Progenitor cell of endocrine pancreas (in vitro differentiated cells): ENCODE data around the gene MOGAT2. TPM values are rescaled to one million over a fixed set of nuclear protein-coding genes. Genes with fewer than 3 reads are reported as not detected.

Source experiments
- DNase-seq: peaks from one replicate; pipeline ENCODE4 v3.0.0; 2021; ENCODE audit warnings: low spot score; ENCODE audit not compliant: unreplicated experiment
- H3K27ac Mint-ChIP-seq: 2 replicates; pipeline ENCODE4 v1.8.0; 2021; ENCODE audit warnings: mild to moderate bottlenecking, moderate library complexity, mixed read lengths
- H3K27me3 Mint-ChIP-seq: 2 replicates; pipeline ENCODE4 v1.8.0; 2021; ENCODE audit warnings: mixed read lengths
- H3K36me3 Mint-ChIP-seq: 2 replicates; pipeline ENCODE4 v1.8.0; 2022; ENCODE audit warnings: mixed read lengths; ENCODE audit not compliant: insufficient read depth
- H3K4me1 Mint-ChIP-seq: 2 replicates; pipeline ENCODE4 v1.8.0; 2021; ENCODE audit warnings: low read depth, mixed read lengths
- H3K4me3 Mint-ChIP-seq: 2 replicates; pipeline ENCODE4 v1.8.0; 2021; ENCODE audit warnings: low read depth, mild to moderate bottlenecking, moderate library complexity, mixed read lengths
- H3K9me3 Mint-ChIP-seq: 2 replicates; pipeline ENCODE4 v1.8.0; 2021; ENCODE audit warnings: low read depth, mixed read lengths
- total RNA-seq: library from RNA; stranded (reverse); gene quantifications from 2 replicates; pipeline ENCODE4 v1.2.1, GENCODE V29; 2021
- TF ChIP-seq, protein P1 (sequence below): fragments of 200-600 bp; sonication (generic); IDR thresholded peaks from one replicate; pipeline ENCODE4 v1.5.0; 2021; ENCODE audit warnings: antibody characterized with exemption, mild to moderate bottlenecking; ENCODE audit not compliant: unreplicated experiment

MOGAT2 gene
- total RNA-seq, 1 donor from 2014 or later = not detected

DNA sequence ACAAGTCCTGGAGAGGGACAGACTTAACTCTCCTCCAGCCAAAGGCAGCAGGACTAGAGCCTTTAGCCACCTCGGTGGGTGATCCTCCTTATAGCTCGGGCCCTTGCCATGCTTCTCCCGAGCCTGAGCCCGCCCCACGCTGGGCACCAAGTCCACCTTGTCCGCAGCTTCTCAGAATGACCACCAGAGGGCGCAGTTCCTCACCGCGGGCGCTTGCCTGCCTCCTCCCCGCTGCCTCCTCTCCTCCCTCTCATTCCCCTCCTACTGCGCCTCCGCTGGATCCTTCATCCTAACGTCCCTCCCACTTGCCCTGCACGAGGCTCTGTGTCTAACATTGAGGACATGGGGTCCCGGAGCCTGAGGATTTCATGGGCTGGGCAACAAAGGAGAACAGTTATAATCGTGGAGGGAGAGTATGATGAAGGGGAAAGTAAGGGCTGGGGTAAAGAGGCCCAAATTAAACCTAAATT is 11.3 kb upstream of the MOGAT2 start:
- Mint-ChIP-seq H3K4me1 (no peaks in the 10 kb centered on the region), H3K27ac (no peak overlapping the region), H3K9me3 (peaks cover 6% of the 10 kb centered on the region), H3K36me3 (no peaks in the 10 kb centered on the region), H3K4me3 (no peak overlapping the region), H3K27me3 (no peaks in the 10 kb centered on the region)
- peak; percentile 25 for DNase-seq
- TF ChIP-seq, protein P1, sequence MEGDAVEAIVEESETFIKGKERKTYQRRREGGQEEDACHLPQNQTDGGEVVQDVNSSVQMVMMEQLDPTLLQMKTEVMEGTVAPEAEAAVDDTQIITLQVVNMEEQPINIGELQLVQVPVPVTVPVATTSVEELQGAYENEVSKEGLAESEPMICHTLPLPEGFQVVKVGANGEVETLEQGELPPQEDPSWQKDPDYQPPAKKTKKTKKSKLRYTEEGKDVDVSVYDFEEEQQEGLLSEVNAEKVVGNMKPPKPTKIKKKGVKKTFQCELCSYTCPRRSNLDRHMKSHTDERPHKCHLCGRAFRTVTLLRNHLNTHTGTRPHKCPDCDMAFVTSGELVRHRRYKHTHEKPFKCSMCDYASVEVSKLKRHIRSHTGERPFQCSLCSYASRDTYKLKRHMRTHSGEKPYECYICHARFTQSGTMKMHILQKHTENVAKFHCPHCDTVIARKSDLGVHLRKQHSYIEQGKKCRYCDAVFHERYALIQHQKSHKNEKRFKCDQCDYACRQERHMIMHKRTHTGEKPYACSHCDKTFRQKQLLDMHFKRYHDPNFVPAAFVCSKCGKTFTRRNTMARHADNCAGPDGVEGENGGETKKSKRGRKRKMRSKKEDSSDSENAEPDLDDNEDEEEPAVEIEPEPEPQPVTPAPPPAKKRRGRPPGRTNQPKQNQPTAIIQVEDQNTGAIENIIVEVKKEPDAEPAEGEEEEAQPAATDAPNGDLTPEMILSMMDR = peak; percentile 85

DNA sequence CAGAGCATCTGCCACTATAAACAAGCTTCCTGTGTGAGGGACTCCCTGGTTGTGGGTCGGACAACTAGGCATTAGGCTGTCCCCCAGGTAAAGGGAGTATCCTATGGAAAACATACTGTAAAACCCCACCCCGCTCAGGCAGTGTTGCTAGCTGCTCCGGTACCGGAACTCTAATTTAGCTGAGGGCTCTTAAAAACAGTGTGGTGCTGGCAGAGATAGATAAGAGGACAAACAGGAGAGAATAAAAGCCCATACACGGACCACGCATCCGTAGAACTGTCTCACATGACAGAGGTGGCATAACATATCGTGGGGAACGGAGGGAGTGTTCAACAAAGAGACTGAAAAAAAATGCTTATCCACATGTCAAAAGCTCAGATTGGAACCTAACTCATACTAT is 3.4 kb upstream of the MOGAT2 start:
- peaks cover 5% of the 10 kb centered on the region for H3K4me1 Mint-ChIP-seq
- no peaks in the 10 kb centered on the region for H3K9me3 Mint-ChIP-seq
- no peak overlapping the region for H3K4me3 Mint-ChIP-seq
- TF ChIP-seq, protein P1 = no peak
- H3K36me3 Mint-ChIP-seq = no peaks in the 10 kb centered on the region
- peaks cover 6% of the 10 kb centered on the region for H3K27me3 Mint-ChIP-seq
- H3K27ac Mint-ChIP-seq = peak overlapping the region; percentile 0
- DNase-seq = no peak

DNA sequence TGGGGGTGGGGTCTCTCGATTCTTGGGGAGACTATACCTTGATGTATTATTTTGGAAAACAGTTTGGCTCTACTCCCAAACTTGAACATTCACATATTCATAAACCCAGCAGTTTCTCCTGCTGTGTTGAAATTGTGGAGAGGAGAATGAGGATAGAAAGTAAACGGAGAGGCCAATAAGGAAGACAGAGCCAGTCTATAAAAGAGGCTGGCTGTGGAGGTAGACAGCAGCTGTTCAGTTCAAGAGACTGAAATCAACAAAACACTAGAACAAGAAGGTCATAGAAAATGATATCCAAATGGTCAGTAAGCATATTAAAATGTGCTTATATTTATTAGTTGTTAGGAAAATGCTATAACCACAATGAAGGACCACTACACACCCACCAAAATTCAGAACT is 1.9 kb upstream of the MOGAT2 start:
- Mint-ChIP-seq H3K4me3 (no peak overlapping the region), H3K27me3 (peaks cover 7% of the 10 kb centered on the region), H3K27ac (no peak overlapping the region), H3K9me3 (no peaks in the 10 kb centered on the region), H3K36me3 (no peaks in the 10 kb centered on the region), H3K4me1 (peaks cover 6% of the 10 kb centered on the region)
- TF ChIP-seq, protein P1 = no peak
- DNase-seq = no peak

DNA sequence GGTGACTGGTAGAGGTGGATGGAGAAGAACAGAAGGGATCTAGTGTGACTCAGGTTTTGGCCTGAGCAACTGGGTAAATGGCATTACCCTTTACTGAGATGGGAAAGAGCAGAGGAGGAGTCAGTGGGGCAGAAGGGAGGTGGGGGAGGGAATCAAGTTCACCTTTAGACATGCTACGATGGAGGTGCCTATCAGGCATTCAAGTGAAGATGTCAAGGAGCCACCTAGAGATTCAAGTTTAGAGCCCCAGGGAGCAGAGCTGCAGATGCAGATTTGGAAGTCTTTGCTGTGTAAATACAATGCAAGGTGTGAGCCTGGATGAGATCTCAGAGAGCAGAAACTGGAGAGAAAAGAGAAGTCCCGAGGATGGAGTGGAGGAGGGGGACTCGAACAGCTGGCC is 979 bp upstream of the MOGAT2 start:
- no peak overlapping the region for H3K27ac Mint-ChIP-seq
- no peak for DNase-seq
- peaks cover 10% of the 10 kb centered on the region for H3K27me3 Mint-ChIP-seq
- H3K4me3 Mint-ChIP-seq = no peak overlapping the region
- H3K9me3 Mint-ChIP-seq = no peaks in the 10 kb centered on the region
- no peaks in the 10 kb centered on the region for H3K36me3 Mint-ChIP-seq
- TF ChIP-seq, protein P1 = no peak
- peaks cover 6% of the 10 kb centered on the region for H3K4me1 Mint-ChIP-seq

DNA sequence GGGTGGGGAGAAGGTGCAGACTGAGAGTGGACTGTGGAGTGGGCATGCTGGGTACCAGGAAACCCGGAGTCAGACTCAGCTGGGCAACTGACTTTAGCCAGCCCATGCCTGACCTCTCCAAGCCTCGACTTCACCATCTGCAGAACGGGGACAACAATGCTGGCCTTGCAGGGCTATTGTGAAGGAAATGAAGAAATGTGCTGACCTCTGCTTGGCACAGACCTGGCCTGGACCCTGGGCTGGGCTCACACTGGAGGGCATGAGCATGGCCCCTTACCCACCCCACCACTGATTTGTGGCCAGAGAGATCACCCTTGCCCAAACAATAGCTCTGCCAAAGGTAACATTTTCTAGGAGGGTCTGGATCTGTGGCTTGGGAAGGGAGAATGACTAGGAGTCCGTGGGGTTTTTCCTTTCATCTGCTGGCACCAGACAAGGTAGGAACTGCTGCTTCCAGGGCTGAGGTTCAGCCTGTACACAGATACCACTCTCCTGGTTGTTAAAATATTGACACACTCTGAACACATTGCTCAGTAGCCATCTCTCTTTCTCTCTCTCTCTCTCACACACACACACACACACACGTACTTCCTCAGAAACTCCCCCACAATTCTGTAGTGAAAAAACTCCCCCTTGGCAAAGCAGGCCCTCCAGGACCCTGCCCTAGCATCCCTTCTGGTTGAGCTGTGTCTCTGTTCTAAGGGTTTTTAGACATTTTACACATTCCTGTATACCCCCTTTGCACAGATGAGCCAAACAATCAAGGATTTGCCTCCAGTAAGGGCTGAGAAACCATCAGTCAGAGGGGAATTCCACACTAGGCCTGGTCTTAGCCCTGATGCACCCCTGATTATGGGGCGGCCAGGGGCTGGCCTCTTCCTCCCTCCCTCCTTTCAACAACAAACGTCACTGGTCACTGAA is 1.0 kb downstream of the MOGAT2 start:
- peaks cover 6% of the 10 kb centered on the region for H3K4me1 Mint-ChIP-seq
- no peak for DNase-seq
- no peaks in the 10 kb centered on the region for H3K36me3 Mint-ChIP-seq
- H3K27ac Mint-ChIP-seq = no peak overlapping the region
- H3K4me3 Mint-ChIP-seq = no peak overlapping the region
- TF ChIP-seq, protein P1 = no peak
- peaks cover 10% of the 10 kb centered on the region for H3K27me3 Mint-ChIP-seq
- no peaks in the 10 kb centered on the region for H3K9me3 Mint-ChIP-seq
